GM10847 (cell line): Measurements from ENCODE around the gene NR2F1-AS1.

Experiments
- POLR2A ChIP-seq: IDR thresholded peaks from 2 replicates; pipeline ENCODE4 v1.6.1; 2011; ENCODE audit not compliant: insufficient read length; ENCODE audit errors: extremely low read depth

NR2F1-AS1 gene

GRCh38 chr5:93598091-93599000 is 17.3 kb upstream of the NR2F1-AS1 start:
- TF ChIP-seq POLR2A = no peak

GRCh38 chr5:93596676-93597490 is 15.9 kb upstream of the NR2F1-AS1 start:
- TF ChIP-seq POLR2A = no peak

DNA sequence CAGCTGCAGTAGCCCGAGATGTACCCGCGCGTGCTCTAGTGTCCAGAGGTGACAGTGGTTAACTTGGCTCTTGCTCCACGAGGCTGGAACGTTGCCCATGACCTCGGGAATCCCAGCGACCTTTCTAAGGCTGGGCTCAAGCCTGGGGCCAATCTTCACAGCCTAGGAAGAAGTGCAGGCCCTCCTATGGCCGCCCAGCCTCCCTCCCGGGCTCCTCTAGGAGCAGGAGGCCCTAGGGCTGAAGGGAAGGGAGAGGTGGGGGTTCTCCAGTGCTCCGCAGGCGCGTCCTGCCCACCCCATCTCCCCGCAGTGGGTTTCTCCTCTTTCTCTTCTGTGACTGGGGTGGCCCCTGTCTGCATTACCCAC is 15.3 kb upstream of the NR2F1-AS1 start:
- no peak for TF ChIP-seq POLR2A

- no peak for TF ChIP-seq POLR2A
These were observed 14.6 kb upstream of the NR2F1-AS1 start for GRCh38 chr5:93595420-93596147.

DNA sequence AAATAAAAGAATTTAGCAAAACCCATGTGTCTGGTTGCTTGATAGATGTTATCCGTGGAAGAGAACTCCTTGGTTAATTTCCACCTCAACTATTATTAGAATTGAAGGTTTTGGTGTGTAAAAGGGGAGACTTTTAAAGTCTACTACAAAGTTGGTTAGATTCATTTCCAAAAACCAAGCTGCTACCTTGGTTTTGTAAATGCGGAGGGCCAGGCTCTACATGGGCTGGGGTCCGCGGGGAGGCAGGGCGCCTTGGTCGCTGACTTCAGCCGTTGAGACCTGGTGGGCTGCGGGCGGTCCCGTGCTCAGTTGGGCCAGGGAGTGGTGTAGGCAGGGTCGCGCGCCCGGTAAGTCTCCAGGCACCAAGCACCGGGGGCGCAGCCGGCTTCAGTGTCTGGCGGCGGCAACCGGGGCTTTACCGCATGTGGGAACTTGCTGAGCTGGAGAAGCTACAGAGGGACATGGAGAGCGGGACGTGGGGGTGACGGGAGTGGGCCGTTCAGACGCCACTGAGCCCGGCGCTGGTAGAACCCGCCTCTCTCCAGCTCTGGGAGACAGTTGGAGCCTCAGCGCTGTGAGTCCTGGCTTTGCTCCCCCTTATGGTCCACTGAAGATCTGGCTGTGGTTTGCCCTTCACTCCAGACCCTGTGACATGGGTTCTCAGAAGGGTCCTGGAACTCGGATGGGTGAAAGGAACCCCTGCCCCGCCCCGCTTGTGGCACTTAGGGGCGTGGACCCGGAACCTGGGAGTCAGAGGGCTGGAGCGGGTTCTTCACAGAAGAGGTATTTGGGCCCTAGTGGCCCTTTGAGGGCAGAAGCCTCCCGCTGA is 13.8 kb upstream of the NR2F1-AS1 start:
- no peak for TF ChIP-seq POLR2A

DNA sequence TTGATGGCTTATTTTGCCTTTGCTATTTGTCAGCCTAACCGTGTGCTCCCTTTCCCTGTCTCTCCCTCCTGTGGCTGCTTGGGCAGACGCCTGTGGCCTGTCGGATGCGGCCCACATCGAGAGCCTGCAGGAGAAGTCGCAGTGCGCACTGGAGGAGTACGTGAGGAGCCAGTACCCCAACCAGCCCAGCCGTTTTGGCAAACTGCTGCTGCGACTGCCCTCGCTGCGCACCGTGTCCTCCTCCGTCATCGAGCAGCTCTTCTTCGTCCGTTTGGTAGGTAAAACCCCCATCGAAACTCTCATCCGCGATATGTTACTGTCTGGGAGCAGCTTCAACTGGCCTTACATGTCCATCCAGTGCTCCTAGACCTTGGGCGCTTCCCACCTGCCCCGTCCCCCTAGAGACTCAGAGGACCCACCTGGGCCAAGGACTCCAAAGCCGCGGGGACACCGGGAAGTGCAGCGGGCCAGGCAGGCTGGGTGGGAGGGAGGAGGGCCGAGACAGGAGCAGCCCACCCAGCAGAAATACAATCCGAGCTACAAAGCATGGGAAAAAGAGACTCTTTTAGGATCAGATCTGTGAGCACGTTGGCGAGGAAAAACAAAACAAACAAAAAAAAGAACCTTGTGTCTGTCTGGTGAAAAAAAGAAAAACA is 12.6 kb upstream of the NR2F1-AS1 start:
- no peak for TF ChIP-seq POLR2A

GRCh38 chr5:93592883-93593282 is 11.9 kb upstream of the NR2F1-AS1 start:
- TF ChIP-seq POLR2A = no peak

DNA sequence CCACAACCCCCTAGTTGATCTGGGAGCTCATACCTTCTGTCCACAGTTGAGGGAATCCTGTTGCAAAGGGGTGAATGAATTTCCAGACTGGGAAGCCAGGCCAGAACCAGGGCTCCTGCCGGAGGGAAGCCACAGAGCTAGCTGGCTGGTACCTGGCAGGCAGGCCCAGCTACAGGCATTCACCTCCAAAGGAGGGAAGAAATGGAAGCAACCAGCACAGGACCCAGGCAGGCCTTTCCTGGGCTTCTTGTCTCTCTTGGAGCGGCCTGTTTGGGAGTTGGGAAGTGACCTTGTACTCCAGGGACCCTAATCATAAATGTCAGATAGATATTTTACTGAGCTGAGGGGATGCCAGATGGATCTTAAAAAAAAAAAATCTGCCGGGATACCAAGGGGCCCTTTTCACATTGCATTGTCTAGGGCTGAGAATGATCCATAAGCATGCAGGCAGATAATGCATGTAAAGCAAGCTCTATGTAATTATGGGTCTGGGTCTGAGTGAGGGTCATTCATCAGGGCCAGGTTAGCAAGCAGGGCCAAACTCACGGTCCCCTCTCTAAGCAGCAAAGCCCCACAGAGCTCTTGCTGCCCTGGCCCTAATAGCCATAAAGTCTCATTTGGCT is 10.4 kb upstream of the NR2F1-AS1 start:
- no peak for TF ChIP-seq POLR2A

DNA sequence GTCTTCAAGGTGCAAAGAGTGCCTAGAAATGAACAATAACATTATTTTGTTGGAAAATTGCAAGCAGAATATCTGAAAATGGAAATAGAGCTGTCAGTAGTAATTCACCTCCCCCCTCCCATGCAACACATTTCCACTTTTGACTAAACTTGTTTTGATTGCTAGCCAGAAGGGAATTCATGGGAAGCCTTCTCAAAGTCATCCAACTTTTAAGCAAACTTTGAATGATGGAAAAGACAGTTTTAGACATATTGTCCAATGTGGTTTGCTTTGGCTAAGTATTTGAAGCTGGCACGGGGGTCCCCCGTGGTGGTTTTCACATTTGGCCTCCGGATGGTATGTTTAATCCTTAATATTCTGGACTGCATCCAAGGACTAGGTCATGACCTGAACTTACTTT is 9.5 kb upstream of the NR2F1-AS1 start:
- TF ChIP-seq POLR2A = no peak

GRCh38 chr5:93589829-93590215 is 8.8 kb upstream of the NR2F1-AS1 start:
- TF ChIP-seq POLR2A = no peak

DNA sequence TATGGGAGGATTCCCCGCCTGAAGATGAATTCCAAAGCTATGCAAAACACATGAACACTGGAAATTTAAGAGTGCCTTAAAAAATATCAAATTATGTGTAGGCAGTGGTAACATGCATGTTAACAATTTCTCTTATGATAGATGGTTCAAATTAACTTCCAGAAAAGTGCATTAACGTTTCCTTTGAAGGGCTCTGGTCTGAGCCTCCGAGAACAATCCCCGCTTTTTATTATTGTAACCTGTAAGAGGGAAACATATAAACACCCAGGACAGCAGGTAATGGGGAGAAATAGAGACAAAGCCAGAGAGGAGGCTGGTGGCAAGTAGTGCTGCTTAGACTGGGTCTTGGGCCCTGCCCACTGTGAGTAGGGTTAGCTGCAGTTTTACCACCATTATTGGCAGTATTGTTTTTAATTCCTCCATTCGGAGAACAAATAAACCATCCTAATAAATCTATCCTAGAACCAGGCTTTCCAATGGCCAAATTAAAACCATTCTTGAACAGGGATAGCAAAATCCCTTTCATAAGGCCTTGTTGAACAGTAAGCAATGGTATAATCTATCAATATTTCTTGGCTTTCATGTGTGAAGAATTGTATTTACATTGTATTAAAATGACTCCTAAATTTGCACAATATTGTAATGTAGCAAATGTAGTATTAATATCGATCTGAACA is 8.3 kb upstream of the NR2F1-AS1 start:
- no peak for TF ChIP-seq POLR2A

DNA sequence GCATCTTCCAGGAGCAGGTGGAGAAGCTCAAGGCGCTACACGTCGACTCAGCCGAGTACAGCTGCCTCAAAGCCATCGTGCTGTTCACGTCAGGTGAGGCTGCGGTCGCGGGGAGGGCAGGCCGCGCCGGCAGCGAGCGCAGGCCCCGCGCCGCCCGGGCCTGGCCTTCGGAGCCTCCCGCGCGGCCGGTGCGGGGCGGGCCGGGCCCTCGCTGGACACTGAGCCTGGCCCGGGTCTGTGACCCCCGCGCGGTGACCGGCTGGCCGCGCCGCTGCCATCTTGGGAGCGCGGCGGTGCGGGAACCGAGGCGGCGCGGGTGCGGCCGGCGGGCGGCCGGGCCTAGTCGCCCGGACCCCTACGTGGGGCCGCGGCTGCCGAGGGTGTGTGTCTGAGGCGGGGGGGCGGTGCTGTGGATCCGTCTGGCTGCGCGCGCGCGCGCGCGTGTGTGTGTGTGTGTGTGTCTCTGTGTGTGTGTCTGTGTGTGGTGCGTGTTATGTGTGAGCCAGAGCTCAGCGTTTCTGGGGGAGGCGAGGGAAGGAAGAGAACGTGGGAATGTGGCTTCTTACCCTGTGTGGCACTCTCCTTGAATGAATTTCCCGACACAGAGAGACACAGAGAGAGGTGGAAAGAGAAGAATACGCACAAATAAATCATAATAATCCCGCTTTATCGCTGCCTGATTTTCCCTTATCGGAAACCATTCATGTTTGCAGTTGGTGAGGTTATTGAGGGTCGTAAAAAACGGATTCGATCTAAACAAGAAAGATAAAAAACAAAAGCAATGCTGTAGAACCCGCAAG is 7.5 kb upstream of the NR2F1-AS1 start:
- TF ChIP-seq POLR2A = no peak
